NCI-H2029 treated with DMSO at 0.1 percent for 48 hours (cell line): ENCODE data around the gene KCTD10.

ENCODE experiments used
- DNase-seq: peaks from one replicate; lab custom pipeline; 2025; lab: John Stamatoyannopoulos, UW

KCTD10 gene

GRCh38 chr12:109477185-109477962 is at the start of gene KCTD10, which contains the start of gene UBE3B:
Gene KCTD10, minus strand, starts transcription at chr12:109477300. Its CDS starts 38 bp downstream, at chr12:109477262.
Gene UBE3B, plus strand, starts transcription at chr12:109477634. Its CDS starts 5,918 bp downstream, at chr12:109483552.
- peak; percentile 69 for DNase-seq

DNA sequence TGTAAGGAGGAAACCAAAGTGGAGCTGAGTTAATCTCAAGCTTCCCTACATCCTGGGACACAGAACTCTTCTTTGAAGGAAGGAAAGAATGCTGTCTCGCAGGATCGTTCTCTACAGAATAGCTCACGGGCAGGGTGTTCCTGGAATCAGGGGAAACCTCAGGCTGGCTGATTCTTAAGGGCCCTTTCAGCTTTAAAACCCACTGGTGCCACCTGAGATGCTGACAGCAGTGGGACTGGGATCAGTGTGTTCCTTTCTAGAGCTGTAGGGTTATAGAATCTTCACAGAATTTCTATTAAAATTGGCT is 48.1 kb upstream of the KCTD10 start:
- no peak for DNase-seq

- no peak for DNase-seq
Observed at GRCh38 chr12:109524466-109525278, 47.6 kb upstream of the KCTD10 start.

DNA sequence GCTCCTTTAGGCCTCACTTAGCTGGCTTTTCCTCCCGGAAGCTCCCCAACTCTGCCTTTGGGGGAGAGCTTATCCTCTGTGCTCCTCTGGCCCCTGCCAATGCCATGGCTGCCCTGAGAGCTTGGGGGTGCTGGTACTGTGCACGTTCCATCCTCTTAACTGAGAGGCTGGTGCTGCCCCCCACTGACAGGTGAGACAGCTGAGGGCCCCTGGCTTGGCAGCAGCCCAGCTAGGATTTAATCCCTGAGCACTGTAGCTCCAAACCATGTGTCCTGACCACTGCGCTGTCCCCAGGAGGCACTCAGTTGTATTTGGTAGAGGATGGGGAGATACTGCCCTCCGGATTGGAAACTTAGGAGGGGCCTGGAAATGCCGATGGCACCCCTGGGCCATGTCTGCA is 46.4 kb upstream of the KCTD10 start:
- DNase-seq = peak; percentile 6

DNA sequence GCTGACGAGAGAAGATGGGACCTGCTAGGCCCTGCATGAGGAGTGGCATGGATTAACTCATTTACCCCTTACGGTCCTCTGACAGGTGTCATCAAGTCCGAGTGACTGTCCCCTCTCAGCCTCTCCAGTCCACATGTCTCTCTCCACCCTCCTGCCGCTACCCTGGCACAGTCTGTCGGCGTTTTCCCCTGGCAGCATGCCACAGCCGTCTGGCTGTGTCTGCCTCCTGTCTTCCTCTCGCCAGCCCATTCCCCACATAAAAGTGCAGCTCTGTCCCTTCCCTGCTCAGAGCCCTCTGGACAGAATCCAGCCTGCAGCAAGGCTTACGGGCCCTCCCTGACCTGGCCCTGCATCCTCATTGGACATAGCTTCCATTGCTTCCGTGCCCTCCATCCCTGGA is 46.0 kb upstream of the KCTD10 start:
- peak; percentile 61 for DNase-seq

DNA sequence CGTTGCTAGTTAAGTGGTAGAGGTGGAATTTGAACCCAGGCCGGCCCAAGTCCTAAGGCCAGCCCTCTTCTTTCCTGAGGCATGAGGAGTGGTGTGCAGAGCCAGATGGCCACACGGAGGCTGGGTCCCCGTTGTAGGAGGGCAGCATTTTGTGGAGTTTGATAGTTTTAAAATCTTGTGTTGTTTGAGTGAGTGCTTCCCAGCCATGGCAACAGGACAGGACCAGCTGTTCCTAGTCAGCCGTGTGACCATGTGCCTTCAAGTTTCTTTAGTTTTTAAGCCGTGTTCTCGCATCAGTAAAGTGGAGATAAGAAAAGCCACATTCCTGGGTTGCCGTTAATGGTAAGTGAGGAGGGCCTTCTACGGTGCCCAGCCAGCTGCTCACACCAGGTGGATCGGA is 44.7 kb upstream of the KCTD10 start:
- DNase-seq = no peak

GRCh38 chr12:109519787-109520186 is 42.7 kb upstream of the KCTD10 start:
- DNase-seq = no peak

- DNase-seq = peak; percentile 83
Observed at GRCh38 chr12:109518820-109519665, 41.9 kb upstream of the KCTD10 start.

DNA sequence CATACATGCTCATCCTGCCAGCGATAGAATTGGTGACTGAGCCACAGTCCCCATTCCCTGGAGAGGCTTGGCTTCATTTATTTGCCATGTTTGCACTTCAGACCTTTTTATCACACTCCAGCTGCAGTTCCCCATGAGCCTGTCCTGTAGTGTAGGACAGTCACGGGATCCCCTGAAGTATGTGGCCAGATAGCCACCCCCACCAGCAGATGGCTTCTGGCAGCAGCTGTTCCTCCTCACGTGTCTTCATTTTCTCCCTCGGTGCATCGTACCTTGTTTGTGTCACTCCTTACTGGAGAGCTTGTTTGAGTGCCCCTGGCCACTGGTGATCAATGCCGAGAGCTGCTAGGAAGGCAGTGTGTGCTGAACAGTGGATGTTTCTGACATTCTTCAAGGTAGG is 40.5 kb upstream of the KCTD10 start:
- DNase-seq = peak; percentile 97

DNA sequence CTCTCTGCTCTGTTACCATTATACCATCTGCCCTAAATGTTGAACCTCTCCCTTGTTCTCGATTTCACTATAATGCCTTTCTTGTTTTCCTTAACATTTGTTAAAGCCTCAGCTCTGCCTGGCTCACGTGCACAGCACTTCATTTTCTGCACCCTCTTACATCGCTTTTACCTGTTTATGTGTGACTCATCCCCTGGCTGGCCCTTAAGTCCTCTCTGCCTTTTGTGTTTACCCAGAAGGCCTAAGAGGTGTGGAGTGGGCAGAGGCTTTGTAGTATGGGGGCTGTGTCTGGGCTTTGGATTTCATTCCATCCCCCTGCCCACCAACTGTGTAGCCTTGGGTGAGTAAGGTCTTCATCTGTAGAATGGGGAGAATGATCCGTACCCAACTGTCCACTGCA is 36.9 kb upstream of the KCTD10 start:
- peak; percentile 95 for DNase-seq

GRCh38 chr12:109513051-109513450 is 36.0 kb upstream of the KCTD10 start:
- DNase-seq = peak; percentile 36

DNA sequence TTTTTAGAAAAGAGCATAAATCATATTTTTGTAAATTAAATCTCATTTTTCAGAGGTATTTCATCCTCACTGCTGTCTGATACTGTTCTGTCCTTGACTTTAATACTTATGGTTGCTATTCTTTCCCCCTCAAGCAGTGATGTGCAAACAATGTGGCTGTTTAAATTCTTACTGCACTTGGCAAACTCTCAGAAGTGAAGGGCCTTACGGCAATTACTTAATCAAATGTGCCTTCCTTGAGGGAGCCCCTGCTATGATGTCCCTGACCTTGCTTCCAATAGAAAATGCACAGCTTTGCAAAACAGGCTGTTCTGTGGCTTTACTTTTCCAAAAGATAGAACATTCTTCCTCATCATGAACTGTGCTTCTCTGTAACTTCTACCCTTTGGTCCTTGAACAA is 35.5 kb upstream of the KCTD10 start:
- peak; percentile 44 for DNase-seq

DNA sequence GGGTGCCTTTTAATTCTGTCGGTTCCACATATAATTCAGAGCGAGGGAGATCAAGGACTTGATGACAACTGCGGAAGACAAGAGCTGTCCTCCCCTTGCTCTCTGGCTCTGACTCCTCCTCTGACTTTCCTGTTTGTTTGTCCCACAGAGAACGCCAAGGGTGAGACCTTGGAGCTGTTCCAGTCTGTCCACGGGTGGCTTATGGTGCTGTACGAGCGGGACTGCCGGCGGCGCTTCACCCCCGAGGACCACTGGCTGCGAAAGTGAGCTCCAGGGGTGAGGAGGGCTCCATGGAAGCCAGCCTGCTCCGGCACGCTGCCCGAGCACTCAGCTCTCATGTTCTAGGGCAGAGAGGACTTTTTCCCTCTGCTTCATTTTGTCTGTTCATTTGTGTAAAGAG is 33.1 kb upstream of the KCTD10 start:
- peak; percentile 88 for DNase-seq

DNA sequence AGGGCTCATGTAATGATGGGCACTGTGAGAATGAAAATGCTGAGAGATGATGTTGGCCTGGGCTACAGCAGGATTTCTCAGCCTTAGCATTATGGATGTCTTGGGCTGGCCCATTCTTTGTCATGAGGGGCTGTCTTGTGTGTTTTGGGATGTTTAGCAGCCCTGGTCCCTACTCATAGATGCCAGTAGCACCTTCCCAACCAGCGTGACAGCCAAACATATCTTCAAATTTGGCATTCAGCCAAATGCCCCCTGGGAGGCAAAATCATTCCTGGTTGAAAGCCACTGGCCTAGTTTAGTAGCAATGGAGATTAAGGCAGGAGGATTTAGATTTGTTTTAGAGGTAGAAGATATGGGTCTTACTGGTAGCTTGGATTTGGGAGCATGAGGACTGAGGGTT is 27.0 kb upstream of the KCTD10 start:
- peak; percentile 18 for DNase-seq

- no peak for DNase-seq
Observed at GRCh38 chr12:109503611-109504010, 26.5 kb upstream of the KCTD10 start.

DNA sequence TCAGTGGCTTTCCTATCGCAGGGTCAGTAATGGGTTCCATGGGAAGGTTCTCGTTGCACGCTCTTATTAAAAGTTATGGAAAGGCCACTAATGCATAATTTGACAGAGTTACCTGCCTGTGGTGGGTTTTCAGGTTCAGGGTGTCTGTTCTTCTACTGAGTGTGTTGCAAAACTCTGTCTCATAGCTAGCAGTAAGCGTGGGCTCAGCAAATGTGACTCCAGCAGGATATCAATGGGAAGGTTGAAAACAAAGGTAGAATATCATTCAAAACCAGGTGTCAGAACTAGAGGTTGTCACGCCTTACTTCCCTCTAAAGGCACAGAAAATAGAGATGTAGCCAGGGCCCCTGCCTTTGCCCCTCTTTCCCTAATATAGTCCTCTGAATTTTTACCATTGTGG is 25.2 kb upstream of the KCTD10 start:
- no peak for DNase-seq

DNA sequence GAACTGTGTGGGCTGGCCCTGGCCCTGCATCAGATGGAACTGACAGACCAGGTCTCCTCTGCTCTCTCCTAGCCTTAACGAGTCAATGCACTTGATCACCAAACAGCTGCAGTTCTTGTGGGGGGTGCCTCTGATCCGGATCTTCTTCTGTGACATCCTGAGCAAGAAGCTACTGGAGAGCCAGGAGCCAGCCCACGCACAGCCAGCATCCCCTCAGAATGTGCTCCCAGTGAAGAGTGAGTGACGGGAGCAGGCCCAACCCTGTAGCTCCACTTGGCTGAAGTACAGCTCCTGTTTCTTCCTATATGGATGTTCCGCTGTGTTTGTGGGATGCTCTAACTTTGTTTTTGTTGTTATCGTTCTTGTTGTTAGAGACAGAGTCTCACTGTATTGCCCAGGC is 24.2 kb upstream of the KCTD10 start:
- DNase-seq = no peak

DNA sequence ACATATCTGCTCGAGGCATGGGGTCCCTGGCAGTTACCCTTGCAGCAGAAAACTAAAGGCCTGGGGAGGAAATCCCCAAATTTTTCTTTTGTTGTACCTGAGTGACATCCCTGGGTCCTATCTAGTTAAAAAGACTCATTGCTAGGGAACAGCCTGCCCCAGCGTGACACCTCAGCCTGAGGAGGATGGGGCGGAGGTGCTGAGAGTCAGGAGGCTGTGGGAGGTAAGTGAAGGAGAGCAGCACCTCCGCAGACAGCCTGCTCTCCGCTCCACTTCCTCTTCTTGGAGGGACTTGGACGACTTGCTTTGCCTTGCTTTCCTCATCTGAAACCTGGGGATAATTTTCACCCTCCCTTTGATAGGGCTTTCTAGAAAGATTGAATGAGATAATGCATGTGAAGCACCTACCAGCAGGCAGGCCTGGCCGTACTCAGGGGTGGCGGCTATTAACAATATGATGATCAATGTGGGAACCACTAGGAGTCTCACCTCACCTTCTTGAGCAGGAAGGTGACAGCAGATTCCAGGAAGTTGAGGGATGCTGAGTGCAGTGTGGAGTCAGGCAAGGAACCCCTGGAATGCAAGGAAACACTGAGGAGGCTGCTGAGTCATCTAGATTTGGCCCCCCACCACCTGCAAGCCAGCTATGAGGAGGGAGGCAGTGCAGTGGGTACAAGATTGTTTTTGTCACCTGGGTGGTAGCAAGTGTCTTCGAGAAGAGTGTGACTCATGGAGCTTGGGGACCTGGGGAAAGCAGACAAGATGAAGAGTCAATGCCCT is 23.5 kb upstream of the KCTD10 start:
- no peak for DNase-seq

- no peak for DNase-seq
Observed at GRCh38 chr12:109497675-109498074, 20.6 kb upstream of the KCTD10 start.

DNA sequence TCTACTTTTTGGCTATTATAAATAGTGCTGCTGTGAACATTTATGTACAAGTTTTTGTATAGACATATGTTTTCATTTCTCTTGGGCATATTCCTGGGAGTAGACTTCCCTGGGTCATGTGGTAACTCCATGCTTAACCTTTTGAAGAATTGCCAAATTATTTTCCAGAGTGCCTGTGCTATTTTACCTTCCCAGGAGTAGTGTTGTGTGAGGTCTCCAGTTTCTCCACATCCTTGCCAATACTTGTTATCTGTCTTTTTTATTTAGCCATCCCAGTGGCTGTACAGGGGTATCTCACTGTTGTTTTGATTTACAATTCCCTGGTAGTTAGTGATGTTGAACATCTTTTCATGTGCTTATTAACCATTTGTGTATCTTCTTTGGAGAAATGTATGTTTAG is 19.2 kb upstream of the KCTD10 start:
- no peak for DNase-seq

DNA sequence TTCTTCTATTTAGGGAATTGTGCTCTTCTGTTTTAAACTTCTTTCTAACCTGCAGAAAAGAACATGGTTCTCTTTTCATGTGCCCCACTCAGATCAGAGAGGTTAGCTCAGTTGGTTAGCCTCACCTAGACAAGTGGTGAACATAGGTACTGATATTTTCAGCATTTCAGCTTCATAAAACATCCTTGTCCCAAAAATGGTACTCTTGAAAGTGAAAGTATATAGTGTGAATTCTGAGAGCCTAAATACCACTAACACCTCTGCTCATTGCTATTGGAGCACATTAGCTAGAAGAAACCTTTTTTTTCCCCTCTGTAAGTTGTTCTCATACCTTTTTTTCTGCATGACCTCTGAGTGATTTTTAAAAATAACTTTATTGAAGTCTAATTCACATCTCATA is 17.9 kb upstream of the KCTD10 start:
- DNase-seq = no peak
